Heart right ventricle (tissue), 16 donors: ENCODE data around the gene TPH2. TPM values are rescaled to one million over a fixed set of nuclear protein-coding genes. Genes with fewer than 3 reads are reported as not detected.

Experiments used
- ATAC-seq, 8 donors: fragments of 200-7000 bp; cut with Tn5 transposase; one replicate each; pipeline ENCODE4 v1.9.1; 2020; ENCODE audit warnings: mild to moderate bottlenecking in 8 of 8, moderate library complexity in 8 of 8, moderate number of reproducible peaks in 1 of 8
- DNase-seq, 2 donors: peaks; one replicate each; pipeline ENCODE4 v3.0.0-alpha.2; 2020
- H3K27ac ChIP-seq, 10 donors: fragments of 200-600 bp; sonication (generic) in 2 of 10; one replicate each; pipeline versions ENCODE4 v1.5.0 to v1.8.0; 2020 to 2022; ENCODE audit warnings: mild to moderate bottlenecking in 3 of 10
- H3K27me3 ChIP-seq, 7 donors: fragments of 200-600 bp; one replicate each; pipeline ENCODE4 v1.8.0; 2021 to 2022; ENCODE audit warnings: mild to moderate bottlenecking in 2 of 7
- H3K36me3 ChIP-seq, 9 donors: fragments of 200-600 bp; sonication (generic) in 1 of 9; one replicate each; pipeline versions ENCODE4 v1.5.0 to v1.8.0; 2020 to 2022; ENCODE audit warnings: mild to moderate bottlenecking in 2 of 9
- H3K4me1 ChIP-seq, 9 donors: fragments of 200-600 bp; sonication (generic) in 1 of 9; one replicate each; pipeline versions ENCODE4 v1.5.0 to v1.8.0; 2020 to 2022; ENCODE audit warnings: mild to moderate bottlenecking in 4 of 9
- H3K4me3 ChIP-seq, 10 donors: fragments of 200-600 bp; sonication (generic) in 2 of 10; one replicate each; pipeline versions ENCODE4 v1.5.0 to v1.8.0; 2020 to 2022; ENCODE audit warnings: mild to moderate bottlenecking in 7 of 10, moderate library complexity in 2 of 10
- H3K9me3 ChIP-seq, 11 donors: fragments of 200-600 bp in 10 of 11; sonication (generic) in 2 of 11; one replicate each; pipeline versions ENCODE4 v1.5.0 to v1.8.0; 2013 to 2022; ENCODE audit warnings: mild to moderate bottlenecking in 2 of 11, control low read depth in 1 of 11, moderate library complexity in 1 of 11
- WGBS, 2 donors: extraction: QIAGEN DNeasy Blood & Tissue Kit; methylation state at CpG; one replicate each; pipeline ENCODE4 v1.1.7; 2013; ENCODE audit warnings: inconsistent platforms in 1 of 2; 5-methylcytosine and 5-hydroxymethylcytosine counted together
- intact Hi-C, 10 donors: fragments of 100-400 bp; cut with DNase I; formaldehyde crosslinking; loops; one replicate each; pipeline versions ENCODE4 v1.11.1 to v1.14.2; 2022
- polyA plus RNA-seq, 2 donors: library from polyadenylated mRNA; stranded (reverse); fragments of 200-250 nt; gene quantifications; one replicate each; pipeline ENCODE4 v1.2.3, GENCODE V29; 2013
- total RNA-seq, 10 donors: library from RNA; stranded (reverse); fragmentation: NEBNext Ultra II Directional in 3 of 10; extraction: Animal tissue kit (Norgen Biotek cat#: 25700) in 3 of 10; gene quantifications; one replicate each; pipeline versions ENCODE4 v1.2.1 to v1.2.4, GENCODE V29; 2021 to 2023
- TF ChIP-seq, protein P1 (sequence below), 9 donors: fragments of 200-600 bp; sonication (generic) in 2 of 9; IDR thresholded peaks; one replicate each; pipeline versions ENCODE4 v1.5.0 to v1.8.0; 2021 to 2022; ENCODE audit warnings: antibody characterized with exemption in 9 of 9, mild to moderate bottlenecking in 5 of 9, moderate library complexity in 1 of 9
- donor health status: Arrhythmogenic right ventricular cardiomyopathy.
- donor health status: ischemic (EF 13 %, LVEDD 7.1; RV severe dilation, severe dysfunction).
- donor health status: healthy with polysubstance abuse.
- donor health status: DM: no; HTN: yes; CAD: no.
- donor health status: DM: no; HTN: no; CAD: no.
- donor health status: ischemic (EF 25% LVEDD 6.9; RV normal size, moderate dysfunction).
- donor health status: ischemic (EF 25% LVEDD 5.7; RV mildly dilated, moderate dysfunction).
- donor health status: healthy.
- donor health status: DM: yes; HTN: yes; CAD: no.
- donor health status: Ischemic cardiomyopathy.
- donor health status: ischemic (EF 35%, LVEDD 5.7; RV mildly dilated, moderate dysfunction).
- donor health status: nonischemic (EF 11% LVEDD 7.7; RV severe dilation, severe dysfunction).
- donor health status: DM: yes; HTN: yes; CAD: no.
- donor health status: PGD.
- donor health status: ischemic (EF 29% LVEDD 5.4; RV normal size, mild dysfunction).
- donor health status: nonischemic (EF 23%, LVEDD 6.1; RV moderate dilation, normal function).

Gene TPH2
- total and polyA plus RNA-seq, 12 donors: not detected

DNA sequence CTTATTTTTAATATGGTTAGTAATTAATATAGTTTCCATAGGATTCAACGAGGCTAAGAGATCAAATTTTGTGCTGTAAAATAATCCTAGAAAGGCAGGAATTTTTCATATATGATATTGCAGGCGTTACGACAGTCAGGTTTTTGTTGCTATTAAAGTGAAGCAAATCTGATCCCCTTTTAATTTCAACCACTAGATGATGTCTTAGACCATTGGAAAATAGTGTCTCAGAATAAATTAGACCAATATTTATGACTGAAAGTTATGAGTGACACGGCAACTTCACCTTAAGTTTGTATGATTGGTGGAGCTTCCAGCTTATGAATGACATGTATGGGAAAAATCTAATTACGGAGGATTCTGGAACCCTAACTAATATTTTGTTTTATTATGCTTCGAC lies 2.5 kb downstream of the TPH2 start:
- Histone ChIP-seq H3K4me1 (no peaks in the 10 kb centered on the region), H3K27me3 (peaks cover 0 to 88% (median 48%) of the 10 kb centered on the region in 7 donors), H3K27ac (no peak overlapping the region), H3K36me3 (no peaks in the 10 kb centered on the region), H3K4me3 (no peak overlapping the region), H3K9me3 (no peaks in the 10 kb centered on the region)
- no peak for DNase-seq
- intact Hi-C loops: no loop called here
- TF ChIP-seq, protein P1, sequence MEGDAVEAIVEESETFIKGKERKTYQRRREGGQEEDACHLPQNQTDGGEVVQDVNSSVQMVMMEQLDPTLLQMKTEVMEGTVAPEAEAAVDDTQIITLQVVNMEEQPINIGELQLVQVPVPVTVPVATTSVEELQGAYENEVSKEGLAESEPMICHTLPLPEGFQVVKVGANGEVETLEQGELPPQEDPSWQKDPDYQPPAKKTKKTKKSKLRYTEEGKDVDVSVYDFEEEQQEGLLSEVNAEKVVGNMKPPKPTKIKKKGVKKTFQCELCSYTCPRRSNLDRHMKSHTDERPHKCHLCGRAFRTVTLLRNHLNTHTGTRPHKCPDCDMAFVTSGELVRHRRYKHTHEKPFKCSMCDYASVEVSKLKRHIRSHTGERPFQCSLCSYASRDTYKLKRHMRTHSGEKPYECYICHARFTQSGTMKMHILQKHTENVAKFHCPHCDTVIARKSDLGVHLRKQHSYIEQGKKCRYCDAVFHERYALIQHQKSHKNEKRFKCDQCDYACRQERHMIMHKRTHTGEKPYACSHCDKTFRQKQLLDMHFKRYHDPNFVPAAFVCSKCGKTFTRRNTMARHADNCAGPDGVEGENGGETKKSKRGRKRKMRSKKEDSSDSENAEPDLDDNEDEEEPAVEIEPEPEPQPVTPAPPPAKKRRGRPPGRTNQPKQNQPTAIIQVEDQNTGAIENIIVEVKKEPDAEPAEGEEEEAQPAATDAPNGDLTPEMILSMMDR (IDR thresholded peaks at IDR 0.05): no peak
- no peak for ATAC-seq
- 78 to 82% methylated on average over 6 of the region's 6 CpGs for WGBS, 2 donors

DNA sequence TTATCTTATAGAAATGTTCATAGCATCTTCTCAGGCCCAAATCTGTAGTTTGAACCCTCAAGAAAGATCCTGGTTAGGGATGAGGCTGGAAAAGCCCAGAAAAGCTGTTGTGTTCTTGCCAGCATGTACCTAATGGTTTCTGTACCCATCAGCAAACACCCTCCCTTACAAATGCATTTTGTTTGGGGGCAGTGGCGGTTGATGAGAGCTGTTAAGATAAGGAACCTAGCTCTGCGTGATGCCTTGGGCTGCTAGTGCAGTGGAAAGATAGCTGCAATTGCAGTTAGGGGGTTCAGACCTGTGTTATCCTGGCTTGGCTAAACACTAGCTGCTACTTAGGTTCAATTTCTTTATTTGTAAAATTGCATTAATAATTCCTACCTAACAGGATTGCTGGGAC lies 3.6 kb downstream of the TPH2 start:
- no peak for DNase-seq
- Histone ChIP-seq H3K4me3 (no peak overlapping the region), H3K27me3 (peaks cover 0 to 90% (median 57%) of the 10 kb centered on the region in 7 donors), H3K27ac (no peak overlapping the region), H3K9me3 (no peaks in the 10 kb centered on the region), H3K36me3 (no peaks in the 10 kb centered on the region), H3K4me1 (no peaks in the 10 kb centered on the region)
- WGBS, 2 donors: 21 to 40% methylated on average over 2 of the region's 2 CpGs
- no peak for ATAC-seq
- TF ChIP-seq, protein P1 (IDR thresholded peaks at IDR 0.05): no peak
- intact Hi-C loops: no loop called here

DNA sequence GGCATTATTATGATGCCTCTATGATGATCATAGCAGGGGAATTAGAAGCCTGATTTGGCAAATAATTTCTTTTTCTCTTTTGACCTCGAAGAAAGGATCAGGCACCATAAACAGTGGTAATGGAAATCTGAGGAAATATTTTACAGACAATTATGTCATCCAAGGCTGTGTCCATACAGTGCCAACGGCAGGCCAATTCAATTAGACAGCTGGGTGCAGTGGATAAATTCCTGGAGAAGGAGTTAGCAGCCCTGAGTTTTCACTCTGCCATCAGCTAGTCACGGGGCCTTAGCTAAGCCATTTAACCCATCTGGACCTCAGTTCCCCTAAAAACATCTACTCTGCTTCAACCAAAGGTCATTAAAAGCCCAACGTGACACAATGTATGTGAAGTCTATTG lies 4.1 kb downstream of the TPH2 start:
- intact Hi-C loops: no loop called here
- no peaks in the 10 kb centered on the region for H3K9me3 ChIP-seq
- H3K27me3 ChIP-seq: peaks cover 0 to 88% (median 60%) of the 10 kb centered on the region in 7 donors
- no peak overlapping the region for H3K4me3 ChIP-seq
- TF ChIP-seq, protein P1 (IDR thresholded peaks at IDR 0.05): no peak
- no peaks in the 10 kb centered on the region for H3K36me3 ChIP-seq
- H3K4me1 ChIP-seq: no peaks in the 10 kb centered on the region
- no peak overlapping the region for H3K27ac ChIP-seq
- ATAC-seq (no peak), DNase-seq (no peak)
- WGBS, 2 donors: 35 to 42% methylated on average over 4 of the region's 4 CpGs

DNA sequence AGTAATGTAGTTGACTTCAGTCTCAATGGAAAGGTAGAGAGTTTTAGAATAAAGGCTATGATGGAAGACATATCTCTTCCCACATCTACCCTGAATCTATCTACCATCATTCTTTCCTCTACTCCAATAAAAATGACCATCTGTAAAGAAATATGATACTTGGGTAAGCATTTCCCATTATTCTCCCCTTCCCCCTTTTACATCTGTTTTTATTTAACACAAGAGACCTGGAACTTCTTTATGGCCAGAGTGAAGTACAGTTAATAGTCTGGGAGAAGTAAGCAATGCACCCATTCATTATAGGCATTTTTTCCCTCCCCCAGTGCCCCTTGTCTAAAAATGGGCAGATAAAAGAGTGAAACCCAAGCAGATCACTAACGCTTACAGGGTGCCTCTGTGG lies 6.5 kb downstream of the TPH2 start:
- Histone ChIP-seq H3K27ac (no peak overlapping the region), H3K36me3 (no peaks in the 10 kb centered on the region), H3K9me3 (no peaks in the 10 kb centered on the region), H3K4me3 (no peak overlapping the region), H3K4me1 (no peaks in the 10 kb centered on the region), H3K27me3 (peaks cover 0 to 64% (median 51%) of the 10 kb centered on the region in 7 donors)
- 30 to 36% methylated on average over 1 of the region's 1 CpG for WGBS, 2 donors
- TF ChIP-seq, protein P1 (IDR thresholded peaks at IDR 0.05): no peak
- intact Hi-C loops: no loop called here
- no peak for DNase-seq
- ATAC-seq: no peak
